Daoy (cell line): ENCODE data around the gene GNB2. TPM values are rescaled to one million over a fixed set of nuclear protein-coding genes. Genes with fewer than 3 reads are reported as not detected.
A peak's percentile ranks its signal among the peaks of the same experiment; 100 is the strongest.
"Not testable (repeated sequence)": the region's sequence is repeated elsewhere in the genome, so short reads cannot be mapped to it uniquely, and the experiment has no call there.

Experiments
- DNase-seq: peaks from one replicate; pipeline ENCODE4 v3.0.0-alpha.2; 2015; ENCODE audit warnings: low read depth
- total RNA-seq: library from RNA; depleted of rRNA; stranded (reverse); fragments of >200 nt; shearing (Covaris generic); gene quantifications from 2 replicates; pipeline ENCODE4 v1.2.3, GENCODE V29; 2014

Gene GNB2
- total RNA-seq, 1 experiment from 2014 or later, result 58.9 TPM

GRCh38 chr7:100662194-100662776 is 11.3 kb upstream of the GNB2 start:
- DNase-seq, result not testable (repeated sequence)

DNA sequence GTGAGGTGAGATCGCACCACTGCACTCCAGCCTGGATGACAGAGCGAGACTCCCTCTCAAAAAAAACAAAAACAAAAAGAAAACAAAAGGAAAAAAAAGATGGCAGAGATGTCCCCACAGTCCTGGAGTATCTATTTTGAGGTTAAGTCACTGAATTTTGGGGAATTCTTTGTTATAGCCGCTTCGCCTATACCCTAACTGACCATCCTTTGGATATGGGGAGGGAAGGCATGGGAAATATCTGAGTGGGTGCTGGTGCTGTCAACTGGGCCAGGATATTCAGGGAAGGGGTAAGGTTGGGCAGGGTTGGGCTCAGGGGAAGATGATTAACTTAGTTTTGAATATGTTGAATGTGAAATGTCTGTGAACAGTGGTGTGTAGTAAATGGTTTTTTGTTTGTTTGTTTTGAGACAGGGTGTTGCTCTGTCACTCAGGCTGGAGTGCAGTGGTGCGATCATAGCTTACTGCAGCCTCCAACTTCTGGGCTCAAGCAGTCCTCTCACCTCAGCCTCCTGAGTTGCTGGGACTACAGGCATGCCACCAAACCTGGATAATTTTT is 8.3 kb upstream of the GNB2 start:
- DNase-seq, result no peak

DNA sequence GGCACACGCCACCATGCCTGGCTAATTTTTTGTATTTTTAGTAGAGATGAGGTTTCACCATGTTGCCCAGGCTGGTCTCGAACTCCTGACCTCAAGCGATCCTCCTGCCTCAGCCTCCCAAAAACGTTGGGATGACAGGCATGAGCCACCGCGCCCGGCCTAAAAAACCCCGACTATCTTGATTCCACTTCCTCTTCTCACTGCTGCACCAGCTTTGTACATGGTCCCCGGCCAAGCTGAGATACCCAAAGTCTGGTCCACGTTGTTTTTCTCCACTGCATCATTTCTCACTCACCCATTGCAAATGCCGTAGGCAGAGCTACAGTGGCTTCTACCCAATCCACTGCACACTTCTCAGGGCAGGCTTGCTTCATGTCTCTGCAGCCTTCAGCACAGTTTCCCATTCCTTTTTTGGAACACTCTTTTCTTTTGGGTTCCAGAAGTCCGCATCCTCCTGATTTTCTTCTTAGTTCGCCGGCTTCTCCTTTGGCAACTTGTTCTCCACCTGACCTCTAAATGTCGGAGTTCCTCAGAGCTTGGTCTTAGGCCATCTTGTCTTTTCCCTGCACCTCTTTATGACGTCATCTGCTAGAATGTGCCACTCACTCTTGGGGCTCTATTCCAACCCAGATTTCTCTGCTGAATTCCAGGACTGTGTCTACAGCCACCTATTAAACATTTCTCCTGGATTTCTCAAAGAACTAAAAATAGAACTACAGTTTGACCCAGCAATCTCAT is 6.0 kb upstream of the GNB2 start:
- no peak for DNase-seq

GRCh38 chr7:100668069-100668449 is 5.5 kb upstream of the GNB2 start:
- DNase-seq, result no peak

DNA sequence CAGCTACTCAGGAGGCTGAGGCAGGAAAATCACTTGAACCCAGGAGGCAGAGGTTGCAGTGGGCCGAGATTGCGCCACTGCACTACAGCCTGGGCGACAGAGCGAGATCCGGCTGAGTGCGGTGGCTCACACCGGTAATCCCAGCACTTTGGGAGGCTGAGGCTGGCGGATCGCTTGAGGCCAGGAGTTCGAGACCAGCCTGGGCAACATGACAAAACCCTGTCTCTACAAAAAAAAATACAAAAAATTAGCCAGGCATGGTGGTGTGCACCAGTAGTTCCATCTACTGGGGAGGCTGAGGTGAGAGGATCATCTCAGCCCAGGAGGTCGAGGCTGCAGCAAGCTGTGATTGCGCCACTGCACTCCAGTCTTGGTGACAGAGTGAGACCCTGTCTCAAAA is 4.4 kb upstream of the GNB2 start:
- not testable (repeated sequence) for DNase-seq

GRCh38 chr7:100670074-100670473 is 3.5 kb upstream of the GNB2 start:
- DNase-seq, result no peak

GRCh38 chr7:100671353-100672327 is 1.9 kb upstream of the GNB2 start:
- DNase-seq, result no peak

- peak; percentile 50 for DNase-seq
These were observed 436 bp downstream of the GNB2 start for GRCh38 chr7:100673942-100674410.

GRCh38 chr7:100674411-100675104 is 1.0 kb downstream of the GNB2 start:
- peak; percentile 58 for DNase-seq

DNA sequence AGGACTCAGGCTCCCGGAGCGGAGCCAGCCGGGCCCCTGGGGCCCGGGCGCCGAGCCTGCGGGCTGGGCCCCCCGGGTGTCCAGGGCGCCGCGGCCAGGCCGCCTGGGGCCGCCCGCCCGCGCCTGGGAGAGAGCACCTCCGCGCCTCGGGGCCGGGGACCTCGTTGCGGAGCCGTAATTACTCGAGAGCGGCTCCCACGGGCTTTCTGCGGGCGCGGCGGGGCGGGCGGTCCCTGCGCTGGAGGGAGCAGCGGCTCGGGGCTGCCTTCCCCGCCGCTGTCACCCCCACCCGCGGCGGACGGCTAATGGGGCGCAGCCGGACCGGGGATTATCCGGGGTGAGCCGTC is 1.5 kb downstream of the GNB2 start:
- DNase-seq, result peak; percentile 36

- DNase-seq, result peak; percentile 76
These were observed 2.2 kb downstream of the GNB2 start for GRCh38 chr7:100675581-100676350.

- DNase-seq, result no peak
These were observed 3.2 kb downstream of the GNB2 start for GRCh38 chr7:100676501-100677306.

DNA sequence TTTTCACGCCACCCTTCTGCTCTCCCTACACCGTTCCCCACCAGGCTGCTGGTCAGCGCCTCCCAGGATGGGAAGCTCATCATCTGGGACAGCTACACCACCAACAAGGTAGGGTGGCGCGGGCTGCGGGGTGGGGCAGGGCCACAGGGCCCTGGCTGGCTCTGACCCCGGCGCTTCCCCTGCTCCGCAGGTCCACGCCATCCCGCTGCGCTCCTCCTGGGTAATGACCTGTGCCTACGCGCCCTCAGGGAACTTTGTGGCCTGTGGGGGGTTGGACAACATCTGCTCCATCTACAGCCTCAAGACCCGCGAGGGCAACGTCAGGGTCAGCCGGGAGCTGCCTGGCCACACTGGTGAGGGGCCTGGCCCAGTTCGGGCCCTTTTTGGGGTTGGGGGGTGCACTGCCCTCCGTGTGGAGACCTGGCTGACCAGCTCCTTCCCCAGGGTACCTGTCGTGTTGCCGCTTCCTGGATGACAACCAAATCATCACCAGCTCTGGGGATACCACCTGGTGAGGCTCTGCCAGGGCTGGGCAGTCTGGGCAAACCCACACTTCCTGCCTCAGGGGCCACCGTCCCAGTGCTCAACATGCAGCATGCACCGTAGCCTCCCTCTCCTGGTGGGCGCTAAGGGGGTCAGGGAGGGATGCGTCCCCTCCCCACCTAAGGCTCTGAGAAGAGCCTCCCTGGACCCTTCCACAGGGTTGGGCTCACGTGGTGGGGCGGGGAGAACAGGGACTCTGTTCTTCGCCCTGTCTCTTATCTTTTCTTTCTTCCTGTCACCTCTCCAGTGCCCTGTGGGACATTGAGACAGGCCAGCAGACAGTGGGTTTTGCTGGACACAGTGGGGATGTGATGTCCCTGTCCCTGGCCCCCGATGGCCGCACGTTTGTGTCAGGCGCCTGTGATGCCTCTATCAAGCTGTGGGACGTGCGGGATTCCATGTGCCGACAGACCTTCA is 4.0 kb downstream of the GNB2 start:
- no peak for DNase-seq

DNA sequence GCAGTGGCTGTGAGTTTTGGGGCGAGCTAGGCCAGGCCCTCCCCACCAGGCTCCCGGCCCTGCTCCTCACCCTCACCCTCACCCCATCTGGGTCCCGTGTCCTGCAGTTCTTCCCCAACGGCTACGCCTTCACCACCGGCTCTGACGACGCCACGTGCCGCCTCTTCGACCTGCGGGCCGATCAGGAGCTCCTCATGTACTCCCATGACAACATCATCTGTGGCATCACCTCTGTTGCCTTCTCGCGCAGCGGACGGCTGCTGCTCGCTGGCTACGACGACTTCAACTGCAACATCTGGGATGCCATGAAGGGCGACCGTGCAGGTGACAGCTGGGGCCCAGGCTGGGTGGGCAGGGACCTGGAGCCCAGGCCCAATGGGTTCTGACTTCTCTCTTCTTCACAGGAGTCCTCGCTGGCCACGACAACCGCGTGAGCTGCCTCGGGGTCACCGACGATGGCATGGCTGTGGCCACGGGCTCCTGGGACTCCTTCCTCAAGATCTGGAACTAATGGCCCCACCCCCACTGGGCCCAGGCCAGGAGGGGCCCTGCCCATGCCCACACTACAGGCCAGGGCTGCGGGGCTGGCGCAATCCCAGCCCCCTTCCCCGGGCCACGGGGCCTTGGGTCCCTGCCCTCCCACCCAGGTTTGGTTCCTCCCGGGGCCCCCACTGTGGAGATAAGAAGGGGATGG is 4.9 kb downstream of the GNB2 start:
- no peak for DNase-seq

DNA sequence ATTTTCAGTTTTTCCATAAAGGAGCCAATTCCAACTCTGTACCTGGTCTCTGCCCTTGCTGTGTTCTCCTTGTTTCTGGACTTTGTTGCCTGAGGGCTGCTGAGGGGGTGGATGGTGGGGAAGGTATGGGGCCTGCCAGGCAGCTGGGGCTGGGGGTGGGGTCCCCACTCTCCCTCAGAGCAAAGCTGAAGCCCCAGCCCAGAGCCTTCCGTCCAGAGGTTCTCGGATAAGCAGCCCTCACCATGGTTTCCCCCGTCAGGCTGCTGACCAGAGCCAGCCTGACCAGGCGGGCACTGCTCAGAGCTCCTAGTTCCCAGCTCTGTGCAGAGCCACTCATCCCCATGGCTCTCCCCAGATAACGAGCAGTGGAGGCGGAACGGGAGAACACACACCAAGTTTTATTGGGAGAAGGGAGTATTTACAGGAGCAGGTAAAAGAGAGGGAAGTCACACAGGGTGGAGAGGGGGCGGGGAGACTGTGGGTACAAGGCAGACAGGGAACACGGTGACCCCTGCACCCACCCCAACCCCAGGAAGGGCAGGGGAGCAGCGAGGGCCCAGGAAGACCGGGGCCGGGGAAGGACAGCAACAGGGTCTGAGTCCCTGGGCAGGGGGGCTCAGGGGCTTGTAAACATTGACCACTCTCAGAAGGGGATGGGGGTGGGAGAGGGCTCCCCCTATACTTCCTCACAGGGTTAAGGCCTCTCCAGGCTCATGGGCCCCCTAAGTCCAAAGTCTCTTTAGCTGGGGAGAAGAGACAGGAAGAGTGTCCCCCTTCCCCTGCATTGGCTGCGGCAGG is 5.8 kb downstream of the GNB2 start:
- no peak for DNase-seq

DNA sequence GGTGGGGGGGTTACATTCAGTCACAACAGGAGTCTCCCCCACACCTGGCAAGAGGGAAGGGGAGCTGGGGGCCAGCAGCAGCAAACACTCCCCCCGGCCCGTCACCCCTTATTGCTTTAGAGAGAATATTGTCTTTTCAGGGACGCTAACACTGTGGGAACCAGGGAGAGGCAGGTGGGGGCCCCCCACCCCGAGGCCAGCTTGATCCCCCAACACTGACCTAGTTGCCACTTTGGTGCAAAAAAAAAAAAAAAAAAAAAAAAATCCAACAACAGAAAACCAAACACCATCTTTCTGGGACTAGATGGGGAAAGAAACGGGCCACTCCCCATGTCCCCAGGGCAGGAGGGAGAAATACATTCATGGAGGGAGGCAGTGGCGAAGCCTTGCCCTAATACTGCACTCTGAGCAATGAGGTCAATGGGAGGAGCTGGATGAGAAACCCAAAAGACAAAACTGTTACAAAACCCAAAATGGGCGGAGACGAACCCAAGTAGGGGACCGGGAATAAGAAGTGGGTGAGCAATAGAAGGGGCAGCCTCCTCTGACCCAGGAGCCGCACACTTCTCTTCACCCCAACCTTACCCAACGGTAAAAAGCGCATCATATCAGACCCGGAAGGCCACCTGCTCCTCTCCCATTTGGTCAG is 6.5 kb downstream of the GNB2 start:
- DNase-seq, result peak; percentile 35
